Activated naive CD4-positive, alpha-beta T cell treated with anti-CD3 and anti-CD28 coated beads for 36 hours (primary cell): ENCODE data around the gene ALKBH3. TPM values are rescaled to one million over a fixed set of nuclear protein-coding genes. Genes with fewer than 3 reads are reported as not detected.

Experiments
- CTCF ChIA-PET: fragments of 350-600 bp; sonication (Branson Sonifier 250); formaldehyde crosslinking; loops from one replicate; lab custom pipeline; 2021; ENCODE audit warnings: antibody characterized with exemption; lab: Charles Lee
- DNase-seq: peaks from one replicate; pipeline ENCODE4 v3.0.0-alpha.2; 2020
- H3K27ac Mint-ChIP-seq: one replicate; pipeline ENCODE4 v1.8.0; 2021; ENCODE audit warnings: mild to moderate bottlenecking, mixed read lengths
- H3K27me3 Mint-ChIP-seq: one replicate; pipeline ENCODE4 v1.8.0; 2021; ENCODE audit warnings: low read depth, mixed read lengths
- H3K36me3 Mint-ChIP-seq: one replicate; pipeline ENCODE4 v1.8.0; 2021; ENCODE audit warnings: low read depth, mixed read lengths
- H3K4me1 Mint-ChIP-seq: one replicate; pipeline ENCODE4 v1.8.0; 2021; ENCODE audit warnings: low read depth, mixed read lengths
- H3K4me3 Mint-ChIP-seq: one replicate; pipeline ENCODE4 v1.8.0; 2021; ENCODE audit warnings: mild to moderate bottlenecking, moderate library complexity, mixed read lengths
- H3K9me3 Mint-ChIP-seq: one replicate; pipeline ENCODE4 v1.8.0; 2021; ENCODE audit warnings: mixed read lengths
- intact Hi-C: fragments of 100-400 bp; cut with micrococcal nuclease; formaldehyde crosslinking; loops from one replicate; pipeline ENCODE4 v1.15.1; 2023
- total RNA-seq, 2 experiments: library from RNA; stranded (reverse); gene quantifications; one replicate each; pipeline ENCODE4 v1.2.3, GENCODE V29; 2021

ALKBH3 gene
- total RNA-seq, 2 experiments from 2014 or later = 33.5 to 36.6 TPM

DNA sequence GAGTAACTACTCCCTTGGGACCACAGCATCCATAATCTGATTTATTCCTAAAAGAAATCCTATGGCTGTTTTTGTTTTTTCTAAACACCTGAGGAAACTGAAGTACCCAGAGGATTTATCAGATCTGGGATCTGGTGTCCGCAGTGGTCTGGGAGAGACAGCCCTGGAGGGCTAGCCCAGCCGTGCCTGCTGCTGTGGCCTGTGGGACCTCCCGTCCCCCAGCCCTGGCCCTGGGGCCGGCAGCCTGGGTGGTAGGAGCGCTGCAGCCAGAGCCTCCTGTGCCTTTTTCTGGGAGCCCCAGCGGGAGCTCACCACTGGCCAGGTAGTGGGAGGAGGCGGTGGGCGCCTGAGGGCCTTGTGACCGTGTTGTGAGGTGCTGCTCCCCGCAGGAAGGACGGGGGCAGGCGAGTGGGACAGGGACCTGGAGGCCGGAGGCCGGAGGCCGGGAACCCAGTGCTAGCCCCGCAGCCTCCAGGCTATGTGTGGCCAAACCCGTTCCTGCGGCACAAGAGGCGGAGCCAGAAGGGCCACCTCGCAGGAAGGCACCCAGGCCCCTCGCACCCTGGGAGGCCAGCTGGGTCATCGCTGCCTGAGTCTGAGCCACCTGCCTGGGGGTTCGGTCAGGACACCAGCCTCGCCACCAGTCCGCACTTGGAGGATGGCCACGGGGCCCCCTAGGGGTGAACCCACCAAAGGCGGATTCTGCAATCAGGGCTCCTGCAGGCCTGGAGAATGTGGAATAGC is 43.7 kb downstream of the ALKBH3 start:
- intact Hi-C loops = no loop called here
- no peak for DNase-seq
- no peak overlapping the region for H3K27ac Mint-ChIP-seq
- H3K36me3 Mint-ChIP-seq = peaks cover 21% of the 10 kb centered on the region
- H3K4me1 Mint-ChIP-seq = peaks cover 14% of the 10 kb centered on the region
- no peaks in the 10 kb centered on the region for H3K9me3 Mint-ChIP-seq
- CTCF ChIA-PET = interaction anchor here (1.3 kb wide), 1 partner anchor 21 kb away, joined by 3 read pairs; no protein-coding TSS in a partner anchor
- H3K27me3 Mint-ChIP-seq = no peaks in the 10 kb centered on the region
- no peak overlapping the region for H3K4me3 Mint-ChIP-seq

DNA sequence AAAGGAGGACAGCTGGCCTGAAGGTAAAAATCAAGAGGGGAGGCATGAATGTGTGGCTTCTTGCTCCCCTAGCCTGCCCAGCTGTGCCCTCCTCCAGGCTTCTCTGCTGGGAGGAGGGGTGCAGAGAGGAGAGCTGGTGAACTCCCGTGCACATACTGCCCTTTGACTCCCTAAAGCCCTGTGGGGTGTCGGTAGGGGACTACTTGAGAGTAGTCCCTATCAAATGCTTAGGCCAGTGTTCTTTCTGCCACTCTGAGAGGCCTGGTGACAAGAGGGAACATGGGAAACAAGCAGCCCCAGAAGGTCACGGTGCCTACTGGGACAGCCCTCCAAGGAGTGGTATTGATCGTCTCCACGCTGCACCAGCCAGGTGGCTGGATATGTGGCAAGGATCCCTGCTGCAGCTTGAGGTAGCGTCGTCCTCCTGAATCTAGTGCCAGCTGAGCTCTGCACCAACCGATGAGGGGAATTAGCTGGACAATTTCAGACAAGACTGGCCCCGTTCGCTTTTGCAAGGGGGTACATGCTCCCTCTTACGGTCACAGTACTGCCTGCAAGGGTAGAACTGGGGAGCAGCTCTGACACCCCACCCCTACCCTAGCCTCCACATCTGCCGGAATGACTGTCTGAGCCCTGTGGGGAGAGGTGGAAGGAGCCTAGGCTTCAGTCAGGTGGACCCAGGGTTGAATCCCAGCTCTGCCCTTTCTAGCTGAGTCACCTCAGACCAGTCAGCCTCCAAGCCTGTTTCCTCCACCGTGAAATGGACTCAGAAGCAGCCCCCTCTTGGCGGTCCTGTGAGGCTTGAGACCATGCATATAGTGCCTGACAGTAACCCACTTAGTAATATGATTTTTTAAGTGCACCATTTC is 44.7 kb downstream of the ALKBH3 start:
- CTCF ChIA-PET = interaction anchor here (1.0 kb wide), 1 partner anchor 20 kb away, joined by 4 read pairs; no protein-coding TSS in a partner anchor
- Mint-ChIP-seq H3K27ac (no peak overlapping the region), H3K4me3 (no peak overlapping the region), H3K4me1 (peaks cover 12% of the 10 kb centered on the region), H3K27me3 (no peaks in the 10 kb centered on the region), H3K9me3 (no peaks in the 10 kb centered on the region), H3K36me3 (peaks cover 15% of the 10 kb centered on the region)
- intact Hi-C loops = no loop called here
- no peak for DNase-seq

DNA sequence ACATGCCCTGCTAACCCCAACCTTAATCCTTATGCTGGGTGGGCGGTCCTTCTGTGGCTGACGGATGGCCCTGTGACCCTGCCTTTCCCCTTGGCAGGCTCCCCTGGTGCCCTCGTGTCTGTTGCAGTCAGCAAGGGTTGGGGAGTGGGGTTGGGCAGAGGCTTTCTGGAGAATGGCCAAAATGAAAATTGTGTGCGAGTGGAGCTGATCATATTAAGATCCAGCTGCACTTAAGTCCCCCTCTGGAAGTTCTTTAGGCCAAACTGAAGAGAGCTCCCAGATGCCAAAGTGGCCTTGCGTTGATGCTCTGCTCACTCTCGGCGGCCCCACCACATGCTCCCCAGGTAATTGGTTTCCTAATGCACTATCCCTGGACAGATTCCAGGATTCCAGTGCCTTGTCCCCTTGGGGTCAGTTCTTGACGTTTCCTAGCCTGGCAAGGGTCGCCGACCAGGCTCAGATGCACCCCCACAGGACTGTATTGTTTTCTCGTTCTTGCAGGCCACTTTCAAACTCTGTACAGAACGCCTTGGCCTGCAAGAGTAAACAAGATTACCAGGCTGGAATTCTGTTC is 45.4 kb downstream of the ALKBH3 start:
- Mint-ChIP-seq H3K27ac (no peak overlapping the region), H3K9me3 (no peaks in the 10 kb centered on the region), H3K27me3 (no peaks in the 10 kb centered on the region), H3K4me1 (peaks cover 7% of the 10 kb centered on the region), H3K36me3 (peaks cover 9% of the 10 kb centered on the region), H3K4me3 (no peak overlapping the region)
- intact Hi-C loops = no loop called here
- no peak for DNase-seq
- CTCF ChIA-PET = interaction anchor here (1.0 kb wide), 1 partner anchor 19 kb away, joined by 4 read pairs; no protein-coding TSS in a partner anchor

DNA sequence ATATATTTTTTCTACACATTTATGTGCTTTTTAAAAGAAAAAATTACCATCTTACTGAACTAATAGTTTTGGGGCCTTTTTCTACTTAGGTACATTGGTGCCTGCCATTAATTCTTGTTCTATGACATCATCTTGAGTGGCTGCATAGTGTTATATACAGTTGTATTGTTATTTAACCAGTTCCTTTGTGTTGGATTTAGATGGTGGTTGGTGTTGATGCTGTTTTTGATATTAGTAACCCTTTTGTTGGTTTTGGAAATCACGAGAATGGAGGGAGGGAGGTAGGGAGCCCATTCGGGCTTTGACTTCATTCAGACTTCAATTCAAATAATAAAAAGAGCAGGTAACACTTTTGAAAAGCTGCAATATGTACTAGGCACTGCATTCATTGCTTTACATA is 46.4 kb downstream of the ALKBH3 start:
- Mint-ChIP-seq H3K36me3 (peaks cover 5% of the 10 kb centered on the region), H3K27ac (no peak overlapping the region), H3K27me3 (no peaks in the 10 kb centered on the region), H3K4me3 (no peak overlapping the region), H3K4me1 (peaks cover 3% of the 10 kb centered on the region), H3K9me3 (no peaks in the 10 kb centered on the region)
- CTCF ChIA-PET = interaction anchor here (0.8 kb wide), 1 partner anchor 22 kb away, joined by 3 read pairs; no protein-coding TSS in a partner anchor
- intact Hi-C loops = no loop called here
- DNase-seq = no peak

DNA sequence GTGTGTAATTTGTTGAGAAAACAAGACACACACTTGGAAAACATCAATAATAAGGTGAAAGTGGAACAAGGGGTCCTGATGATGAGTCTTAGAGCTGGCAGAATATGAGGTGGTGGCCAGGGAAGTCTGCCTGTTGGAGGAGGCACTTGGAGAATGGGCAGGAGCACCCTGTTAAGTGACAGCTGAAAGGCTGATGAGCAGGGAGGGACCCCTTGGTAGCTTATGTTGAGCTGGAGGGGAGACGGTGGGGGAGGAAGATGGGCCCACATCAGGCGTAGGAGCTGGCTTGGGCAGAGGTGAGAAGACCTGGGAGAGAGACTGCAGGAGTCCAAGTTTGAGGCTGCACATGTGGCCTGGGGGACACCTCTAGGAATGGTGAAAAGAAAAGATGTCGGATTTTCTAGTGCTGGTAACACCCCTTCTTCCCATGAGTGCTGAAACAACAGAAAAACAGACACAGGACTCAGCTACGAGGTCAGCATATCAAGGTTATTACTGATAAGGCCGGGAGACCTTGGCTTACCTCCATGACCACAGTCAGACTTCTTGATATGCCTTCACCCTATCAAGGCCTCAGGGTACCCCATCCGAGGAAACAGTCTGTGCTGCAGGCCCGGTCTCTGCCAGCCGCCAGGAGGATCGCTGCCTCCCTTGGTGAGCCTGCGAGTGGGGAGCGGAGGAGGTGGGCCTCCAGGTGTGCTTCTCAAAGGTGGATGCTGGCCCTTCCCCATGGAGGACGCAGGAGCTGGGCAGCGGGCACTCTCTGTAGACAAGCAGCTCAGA is 47.5 kb downstream of the ALKBH3 start:
- Mint-ChIP-seq H3K27ac (no peak overlapping the region), H3K4me1 (peaks cover 3% of the 10 kb centered on the region), H3K9me3 (no peaks in the 10 kb centered on the region), H3K27me3 (no peaks in the 10 kb centered on the region), H3K4me3 (no peak overlapping the region), H3K36me3 (peaks cover 5% of the 10 kb centered on the region)
- no peak for DNase-seq
- CTCF ChIA-PET = no interaction called here
- intact Hi-C loops = no loop called here

DNA sequence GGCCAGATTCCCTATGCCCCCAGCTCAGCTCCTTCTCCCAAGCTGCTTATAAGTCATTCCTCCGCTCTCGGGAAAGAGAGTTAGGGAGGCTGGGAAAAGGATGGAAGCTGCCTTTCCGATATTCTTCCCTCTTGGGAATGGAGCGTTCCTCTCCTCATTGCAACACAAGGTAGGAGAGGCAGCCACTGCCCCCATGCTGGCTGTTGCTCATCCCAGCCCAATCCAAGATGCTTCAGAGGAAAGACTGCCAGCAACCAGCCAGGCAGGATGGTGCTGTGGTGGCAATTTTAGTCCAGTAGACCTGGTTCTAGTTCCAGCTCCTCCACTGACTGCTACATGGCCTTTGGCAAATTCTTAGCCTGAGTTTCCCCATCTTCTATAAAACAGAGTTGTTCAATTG is 48.1 kb downstream of the ALKBH3 start:
- CTCF ChIA-PET = no interaction called here
- no peak overlapping the region for H3K4me3 Mint-ChIP-seq

DNA sequence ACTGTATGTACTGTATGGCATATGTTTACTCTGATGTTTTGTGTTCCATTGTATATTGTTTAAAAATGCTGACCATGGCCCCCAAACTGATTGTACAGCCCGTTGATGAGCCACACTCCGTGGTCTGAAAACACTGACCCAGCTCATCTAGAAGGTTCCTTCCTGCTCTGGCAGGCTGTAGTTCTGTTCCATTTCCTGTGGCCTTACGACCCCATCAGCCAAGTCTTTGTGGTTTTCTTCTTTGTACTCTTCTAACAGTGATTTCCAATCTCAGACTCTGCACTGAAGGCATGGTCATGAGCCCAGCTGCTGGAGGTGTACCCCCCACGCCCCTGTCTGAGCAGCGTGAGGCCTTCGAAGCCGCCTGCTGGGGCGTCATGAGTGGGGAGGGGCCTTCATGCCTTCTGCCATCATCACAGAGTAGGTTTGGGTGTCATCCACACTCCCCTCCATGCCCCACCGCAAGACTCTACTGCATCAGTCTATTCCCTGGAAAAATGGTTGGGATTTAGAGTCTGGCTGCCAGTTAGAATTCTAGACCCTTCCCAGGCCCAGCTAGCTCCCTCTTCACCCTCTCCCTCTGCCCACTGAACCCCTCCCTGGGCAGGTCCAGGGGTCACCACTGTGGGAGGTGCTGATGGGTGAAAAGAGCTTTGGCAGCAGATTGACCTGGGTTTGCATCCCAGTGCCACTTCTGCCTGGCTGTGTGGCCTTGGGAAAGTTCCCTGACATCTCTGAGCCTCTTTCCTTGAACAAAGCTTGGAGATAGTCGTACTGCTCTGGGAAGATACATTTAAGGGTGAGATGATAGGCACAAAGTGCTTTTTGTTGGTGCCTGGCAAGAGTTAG is 50.5 kb downstream of the ALKBH3 start:
- CTCF ChIA-PET = interaction anchor here (0.7 kb wide), 1 partner anchor 41 kb away, joined by 3 read pairs; no protein-coding TSS in a partner anchor
- peaks cover 2% of the 10 kb centered on the region for H3K27me3 Mint-ChIP-seq
- no peak overlapping the region for H3K27ac Mint-ChIP-seq
- no peak overlapping the region for H3K4me3 Mint-ChIP-seq
- intact Hi-C loops = no loop called here
- no peaks in the 10 kb centered on the region for H3K9me3 Mint-ChIP-seq
- peaks cover 5% of the 10 kb centered on the region for H3K36me3 Mint-ChIP-seq
- peaks cover 3% of the 10 kb centered on the region for H3K4me1 Mint-ChIP-seq
- no peak for DNase-seq

More for the DNA sequence above, 48.1 kb downstream of the ALKBH3 start:
- Mint-ChIP-seq H3K4me1 (peaks cover 3% of the 10 kb centered on the region), H3K9me3 (no peaks in the 10 kb centered on the region), H3K27me3 (no peaks in the 10 kb centered on the region), H3K36me3 (peaks cover 5% of the 10 kb centered on the region), H3K27ac (no peak overlapping the region)
- DNase-seq = no peak
- intact Hi-C loops = no loop called here

DNA sequence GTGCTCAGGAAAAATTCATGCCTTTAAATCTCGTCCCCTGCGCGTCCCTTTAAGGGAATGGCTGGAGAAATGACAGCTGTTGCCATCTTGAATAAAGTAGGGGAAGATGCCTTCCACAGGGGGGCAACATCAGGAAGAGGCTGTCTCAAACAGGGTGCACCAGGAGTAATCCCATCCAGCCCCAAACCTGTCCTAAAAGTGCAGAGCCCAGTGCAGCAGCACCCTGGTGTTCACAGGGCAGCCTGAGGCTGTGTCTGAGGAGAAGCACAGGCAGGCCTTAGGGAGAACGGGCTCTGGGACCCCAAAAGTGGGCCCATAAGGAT is 51.0 kb downstream of the ALKBH3 start:
- Mint-ChIP-seq H3K27me3 (peaks cover 3% of the 10 kb centered on the region), H3K9me3 (no peaks in the 10 kb centered on the region), H3K4me3 (no peak overlapping the region), H3K27ac (no peak overlapping the region), H3K36me3 (peaks cover 5% of the 10 kb centered on the region), H3K4me1 (peaks cover 3% of the 10 kb centered on the region)
- no peak for DNase-seq
- CTCF ChIA-PET = no interaction called here
- intact Hi-C loops = no loop called here

DNA sequence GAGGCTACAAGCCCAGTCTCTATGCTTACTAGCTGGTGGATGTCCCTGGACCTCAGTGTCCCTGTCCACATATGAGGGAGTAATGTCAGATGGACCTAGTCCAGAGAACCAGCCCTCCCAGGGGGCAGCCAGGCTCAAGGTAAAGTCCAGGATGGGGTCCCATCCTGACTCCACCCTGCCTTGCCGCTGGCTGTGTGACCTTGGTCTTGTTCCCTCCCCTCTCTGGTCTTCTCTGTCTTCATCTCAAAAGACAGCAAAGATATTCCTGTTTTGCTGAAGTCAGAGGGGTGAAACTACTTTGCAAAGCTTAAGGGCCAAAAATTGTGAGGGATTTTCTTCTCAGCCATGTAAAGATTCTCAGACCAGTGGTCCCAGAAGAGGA is 52.6 kb downstream of the ALKBH3 start:
- CTCF ChIA-PET = no interaction called here
- no peak overlapping the region for H3K27ac Mint-ChIP-seq

DNA sequence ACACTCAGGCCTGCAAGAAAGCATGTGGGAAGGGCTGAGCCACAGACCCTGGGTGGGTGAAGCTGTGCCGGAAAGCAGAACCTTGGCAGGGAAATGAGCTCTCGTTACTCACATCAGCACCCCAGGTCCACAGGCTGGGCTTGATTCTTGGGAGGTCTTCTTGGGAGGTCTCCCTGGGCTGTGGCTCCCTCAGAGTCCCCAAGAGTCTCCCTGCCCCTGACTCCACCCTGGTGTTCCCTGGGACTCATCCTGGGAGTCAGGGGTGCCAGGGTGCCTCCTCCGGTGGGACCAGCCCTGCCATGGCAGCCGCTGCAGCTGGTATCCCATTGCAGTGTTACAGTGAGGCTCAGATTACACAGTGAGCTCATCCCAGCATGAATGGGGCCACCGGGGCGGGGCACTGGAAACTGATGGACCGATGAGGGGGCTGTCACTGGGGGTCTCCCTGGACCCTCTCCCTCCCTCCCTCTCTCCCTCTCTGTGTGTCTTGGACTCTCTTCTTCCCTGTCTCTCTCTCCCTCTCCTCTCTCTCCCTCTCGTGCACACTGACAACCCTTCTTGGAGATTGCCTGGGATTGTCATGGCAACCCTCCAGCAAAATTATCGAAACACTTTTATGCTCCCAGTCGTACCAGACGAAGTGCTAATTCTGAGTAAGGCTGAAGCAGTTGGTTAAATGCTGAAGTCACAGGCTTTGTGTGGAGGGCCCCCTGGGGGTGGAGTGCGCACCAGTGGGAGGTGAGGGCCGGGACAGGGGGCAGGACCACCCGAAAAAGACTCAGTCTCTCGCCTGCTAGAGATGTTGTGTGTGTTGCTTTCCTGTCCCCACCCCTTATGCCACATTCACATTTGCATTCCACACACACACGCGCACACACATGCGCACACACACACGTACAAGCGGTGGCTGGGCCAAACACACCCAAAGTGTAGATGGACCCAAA is 53.2 kb downstream of the ALKBH3 start:
- Mint-ChIP-seq H3K9me3 (no peaks in the 10 kb centered on the region), H3K4me1 (peaks cover 3% of the 10 kb centered on the region), H3K27ac (no peak overlapping the region), H3K27me3 (peaks cover 14% of the 10 kb centered on the region), H3K36me3 (peaks cover 2% of the 10 kb centered on the region), H3K4me3 (no peak overlapping the region)
- no peak for DNase-seq
- intact Hi-C loops = no loop called here
- CTCF ChIA-PET = interaction anchor here (0.5 kb wide), 1 partner anchor 469 kb away, joined by 3 read pairs; no protein-coding TSS in a partner anchor

More for the DNA sequence above, 52.6 kb downstream of the ALKBH3 start:
- DNase-seq = no peak
- H3K4me3 Mint-ChIP-seq = no peak overlapping the region
- H3K9me3 Mint-ChIP-seq = no peaks in the 10 kb centered on the region
- peaks cover 14% of the 10 kb centered on the region for H3K27me3 Mint-ChIP-seq
- H3K36me3 Mint-ChIP-seq = peaks cover 3% of the 10 kb centered on the region
- intact Hi-C loops = no loop called here
- H3K4me1 Mint-ChIP-seq = peaks cover 3% of the 10 kb centered on the region
